Endothelial cell of umbilical vein (primary cell): ENCODE measurements around the gene YAP1.

ENCODE experiments used
- POLR2A ChIP-seq: IDR thresholded peaks from 2 replicates; pipeline ENCODE4 v1.6.1; 2012; ENCODE audit warnings: low read depth, mild to moderate bottlenecking, control low read depth, low read length
- POLR2AphosphoS5 ChIP-seq: IDR thresholded peaks from 2 replicates; pipeline ENCODE4 v1.6.1; 2012; ENCODE audit warnings: low read depth, mild to moderate bottlenecking, control low read depth, low read length, moderate library complexity; ENCODE audit not compliant: insufficient read depth
- TF ChIP-seq, protein P1 (sequence below), 2 donors: IDR thresholded peaks; 1 replicate in 1 of 2; 2 replicates in 1 of 2; pipeline ENCODE4 v1.5.1; 2011; ENCODE audit warnings: low read length in 2 of 2, mild to moderate bottlenecking in 2 of 2, moderate library complexity in 2 of 2, control low read depth in 1 of 2, inconsistent platforms in 1 of 2, low read depth in 1 of 2; ENCODE audit not compliant: insufficient read depth in 1 of 2; ENCODE audit errors: extremely low read depth in 1 of 2

DNA sequence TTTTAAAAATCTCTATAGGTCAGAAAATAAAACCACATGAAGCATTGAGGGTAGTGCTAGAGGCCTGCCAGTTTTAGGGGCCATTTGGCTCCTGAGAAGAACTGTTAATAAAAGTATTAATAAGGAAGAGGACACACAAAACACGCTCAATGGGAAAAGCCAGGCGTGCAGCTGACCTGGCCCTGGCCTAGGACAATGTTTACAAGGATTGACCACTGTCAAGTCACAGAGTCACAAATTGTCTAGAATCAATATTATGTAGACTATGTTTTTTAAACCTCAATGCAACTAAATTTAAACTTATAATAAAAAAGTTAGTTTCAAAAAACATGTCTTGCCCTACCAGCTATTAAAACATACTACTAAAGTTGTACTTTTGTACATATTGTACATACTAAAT, 89.4 kb downstream of the YAP1 start:
- TF ChIP-seq POLR2A, result no peak
- TF ChIP-seq POLR2AphosphoS5, result no peak
- TF ChIP-seq, protein P1, sequence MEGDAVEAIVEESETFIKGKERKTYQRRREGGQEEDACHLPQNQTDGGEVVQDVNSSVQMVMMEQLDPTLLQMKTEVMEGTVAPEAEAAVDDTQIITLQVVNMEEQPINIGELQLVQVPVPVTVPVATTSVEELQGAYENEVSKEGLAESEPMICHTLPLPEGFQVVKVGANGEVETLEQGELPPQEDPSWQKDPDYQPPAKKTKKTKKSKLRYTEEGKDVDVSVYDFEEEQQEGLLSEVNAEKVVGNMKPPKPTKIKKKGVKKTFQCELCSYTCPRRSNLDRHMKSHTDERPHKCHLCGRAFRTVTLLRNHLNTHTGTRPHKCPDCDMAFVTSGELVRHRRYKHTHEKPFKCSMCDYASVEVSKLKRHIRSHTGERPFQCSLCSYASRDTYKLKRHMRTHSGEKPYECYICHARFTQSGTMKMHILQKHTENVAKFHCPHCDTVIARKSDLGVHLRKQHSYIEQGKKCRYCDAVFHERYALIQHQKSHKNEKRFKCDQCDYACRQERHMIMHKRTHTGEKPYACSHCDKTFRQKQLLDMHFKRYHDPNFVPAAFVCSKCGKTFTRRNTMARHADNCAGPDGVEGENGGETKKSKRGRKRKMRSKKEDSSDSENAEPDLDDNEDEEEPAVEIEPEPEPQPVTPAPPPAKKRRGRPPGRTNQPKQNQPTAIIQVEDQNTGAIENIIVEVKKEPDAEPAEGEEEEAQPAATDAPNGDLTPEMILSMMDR (IDR thresholded peaks at IDR 0.05; ENCODE audit: extremely low read depth in 1 of 2, insufficient read depth in 1 of 2, low read depth in 1 of 2, low read length in 2 of 2), result no peak
